GM21619 (cell line): ENCODE data around the gene RENBP.

ENCODE experiments used
- ATAC-seq: cut with Tn5 transposase; IDR thresholded peaks from one replicate; pipeline ENCODE4 v1.9.1; 2021; ENCODE audit not compliant: unreplicated experiment

The RENBP gene

DNA sequence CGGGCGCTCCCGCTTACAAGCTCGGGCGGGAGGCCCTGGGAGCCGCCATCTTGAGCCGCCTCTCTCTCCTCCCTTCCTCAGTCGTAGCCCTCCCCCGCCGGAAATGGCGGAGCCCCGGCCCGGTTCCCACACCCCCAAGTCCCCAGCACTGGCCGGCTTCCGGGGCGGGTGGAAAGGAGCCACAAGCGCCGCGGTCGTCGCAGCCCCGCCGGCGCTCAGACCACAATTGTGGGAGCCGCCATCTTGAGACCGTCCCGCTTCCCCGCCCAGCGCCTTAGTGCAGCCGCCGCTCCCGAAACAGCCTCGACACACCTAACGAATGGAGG lies 26.6 kb upstream of the RENBP start:
- ATAC-seq: peak; percentile 30

DNA sequence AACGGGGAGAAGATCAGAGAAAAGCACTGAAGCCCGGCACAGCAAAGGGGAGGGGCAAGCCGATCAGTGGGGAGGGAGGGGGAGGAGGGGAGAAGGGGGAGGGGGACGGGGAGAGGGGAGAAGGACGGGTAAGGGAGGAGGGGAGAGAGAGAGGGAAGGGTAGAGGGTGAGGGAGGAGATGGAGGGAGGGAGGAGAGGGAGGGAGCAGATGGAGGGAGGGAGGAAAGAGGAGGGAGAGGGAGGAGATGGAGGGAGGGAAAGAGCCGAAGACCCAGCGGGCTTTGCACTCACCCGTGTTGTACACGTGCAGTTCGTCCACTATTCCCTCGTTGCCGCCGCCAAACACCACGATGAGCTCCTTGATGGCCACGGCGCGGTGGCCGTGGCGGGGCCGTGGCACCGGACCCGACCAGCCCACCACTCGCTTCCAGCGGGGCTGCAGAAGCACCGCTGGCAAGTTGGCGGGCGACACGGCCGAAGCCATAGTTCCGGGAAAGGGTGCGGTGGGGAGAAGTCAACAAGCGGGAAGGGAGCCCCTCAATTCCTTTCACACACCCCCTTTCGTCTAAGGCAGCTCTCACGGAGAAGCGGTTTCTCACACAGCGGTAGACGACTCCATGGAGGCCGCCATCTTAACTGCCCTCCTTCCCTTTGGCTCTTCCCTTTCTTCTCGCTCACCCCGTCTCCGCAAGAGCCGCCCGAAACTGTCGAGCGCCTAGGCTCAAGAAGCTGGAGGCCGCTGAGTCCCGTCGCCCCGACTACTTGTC lies 26.1 kb upstream of the RENBP start:
- no peak for ATAC-seq

DNA sequence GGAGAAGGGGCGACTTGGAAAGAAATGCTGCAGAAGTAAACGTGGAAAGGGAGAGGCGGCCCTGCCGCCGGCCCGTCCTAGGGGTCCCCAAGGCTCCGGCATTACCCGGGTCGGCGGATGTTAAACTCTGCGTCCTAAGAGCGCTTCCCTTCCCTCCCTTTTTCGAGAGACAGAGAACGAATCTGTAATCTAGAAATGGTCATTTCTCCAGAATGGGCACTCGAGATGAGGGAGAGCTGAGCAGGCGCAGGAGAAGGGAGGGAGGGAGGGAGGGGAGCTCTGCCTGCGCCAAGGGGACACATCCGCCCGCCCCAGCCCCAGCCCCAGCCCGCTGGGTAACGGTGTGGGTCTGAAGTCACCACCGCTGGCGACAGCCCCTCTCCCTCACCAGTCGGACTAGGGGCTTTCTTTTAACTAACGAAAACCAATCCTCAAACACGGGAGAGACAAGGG lies 25.5 kb upstream of the RENBP start:
- ATAC-seq: no peak

DNA sequence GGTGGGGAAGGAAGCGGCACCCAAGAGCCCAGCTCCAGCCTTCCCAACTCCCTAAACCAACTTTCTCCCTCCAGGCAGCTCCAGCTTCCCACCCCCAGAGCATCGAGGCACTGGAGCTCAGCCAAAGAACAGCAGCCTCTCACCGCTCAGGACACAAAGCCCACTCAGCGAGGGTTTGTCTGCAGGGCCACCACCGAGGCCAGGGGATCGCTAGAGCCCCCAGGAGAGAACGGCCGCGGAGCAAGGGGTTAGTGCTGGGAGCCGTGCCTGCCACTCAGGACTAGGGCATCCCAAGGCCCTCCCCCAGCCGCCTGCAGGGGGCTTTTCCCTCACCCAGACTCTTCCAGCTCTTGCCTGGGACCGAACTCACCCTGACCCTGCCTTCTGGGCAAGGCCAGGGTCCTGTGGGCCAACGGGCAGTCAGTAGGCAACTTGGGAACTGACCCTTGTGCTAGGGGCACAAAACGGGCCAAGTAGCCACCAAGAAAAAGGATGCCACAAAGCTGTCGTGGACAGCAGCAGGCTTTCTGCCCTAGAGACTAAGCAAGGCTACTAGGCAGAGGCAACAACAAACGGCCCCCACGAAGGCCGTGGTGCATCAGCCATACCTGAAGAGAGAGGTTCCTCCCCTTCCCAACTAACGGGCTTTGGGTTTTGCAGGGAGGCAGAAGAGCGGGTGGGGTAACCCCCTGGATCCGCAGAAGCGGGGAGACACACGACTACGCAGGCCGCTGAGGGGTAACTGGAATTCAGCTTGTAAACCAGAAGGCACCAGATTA lies 24.9 kb upstream of the RENBP start:
- ATAC-seq: no peak

DNA sequence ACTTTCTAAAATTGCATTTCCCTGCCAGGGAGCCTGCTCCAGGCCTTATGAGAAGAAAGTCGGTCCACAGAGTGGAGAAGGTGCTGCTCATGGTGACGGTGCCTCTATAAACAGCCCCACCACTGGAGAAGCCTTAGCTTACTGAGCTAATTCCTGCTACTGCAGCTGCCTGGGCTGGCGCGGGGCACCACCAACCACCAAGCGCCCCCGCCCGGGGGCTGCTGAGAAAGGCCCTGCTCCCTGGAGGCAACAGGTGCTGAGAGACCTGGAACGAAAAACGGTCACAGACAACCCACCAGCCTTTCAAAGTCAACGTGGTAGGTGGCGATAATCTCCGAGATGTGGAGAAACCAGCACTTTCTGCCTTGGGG lies 24.3 kb upstream of the RENBP start:
- no peak for ATAC-seq

DNA sequence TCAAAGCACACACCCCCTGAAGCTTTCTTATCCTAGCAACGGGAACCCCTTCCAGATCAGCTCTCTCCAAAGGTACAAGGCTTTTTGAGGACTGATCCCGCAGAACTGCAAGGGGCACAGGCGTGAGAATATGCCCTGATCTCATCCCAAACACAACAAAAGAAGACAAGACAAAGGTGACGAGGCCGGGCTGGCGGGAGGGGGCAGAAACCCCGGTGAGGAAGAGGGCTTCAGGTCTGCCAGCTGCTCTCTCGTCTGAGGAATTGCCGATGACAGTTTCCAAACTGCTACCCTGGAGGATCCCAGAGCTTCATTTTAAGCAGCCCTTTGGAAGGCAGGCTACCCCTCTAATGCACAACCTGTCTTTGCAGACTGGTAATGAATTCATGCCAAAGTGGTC lies 23.8 kb upstream of the RENBP start:
- no peak for ATAC-seq

DNA sequence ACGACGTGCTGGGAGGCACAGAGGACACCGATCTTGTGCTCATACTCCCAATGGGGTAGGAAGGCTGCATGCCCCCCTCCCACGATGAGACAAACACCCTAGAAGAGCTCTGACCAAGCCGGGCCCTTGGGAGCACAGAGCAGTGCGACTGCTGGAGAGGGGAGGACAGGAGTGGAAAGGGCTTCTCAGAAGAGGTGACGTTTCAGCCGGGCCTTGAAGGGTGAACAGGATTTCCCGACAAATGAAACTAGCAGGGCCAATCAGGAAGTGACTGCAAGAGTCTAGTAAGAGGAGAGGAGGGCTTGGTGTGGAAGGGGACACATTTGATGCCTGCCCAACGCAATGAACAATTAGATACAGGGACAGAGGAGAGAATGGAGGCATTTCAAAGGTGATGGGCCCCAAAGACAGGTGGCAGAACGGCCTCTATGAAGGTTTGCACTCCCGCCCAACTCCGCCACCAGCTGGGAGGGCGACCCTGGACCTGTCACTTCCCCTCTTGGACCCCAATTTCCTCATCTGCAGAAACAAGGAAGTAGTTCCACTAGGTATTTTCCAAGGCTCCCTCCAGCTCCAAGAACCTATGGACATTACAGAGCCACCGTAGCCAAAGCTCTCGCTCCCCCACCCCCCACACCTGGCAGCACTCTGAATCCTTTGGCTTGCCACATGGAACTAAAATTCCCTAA lies 23.2 kb upstream of the RENBP start:
- ATAC-seq: no peak

DNA sequence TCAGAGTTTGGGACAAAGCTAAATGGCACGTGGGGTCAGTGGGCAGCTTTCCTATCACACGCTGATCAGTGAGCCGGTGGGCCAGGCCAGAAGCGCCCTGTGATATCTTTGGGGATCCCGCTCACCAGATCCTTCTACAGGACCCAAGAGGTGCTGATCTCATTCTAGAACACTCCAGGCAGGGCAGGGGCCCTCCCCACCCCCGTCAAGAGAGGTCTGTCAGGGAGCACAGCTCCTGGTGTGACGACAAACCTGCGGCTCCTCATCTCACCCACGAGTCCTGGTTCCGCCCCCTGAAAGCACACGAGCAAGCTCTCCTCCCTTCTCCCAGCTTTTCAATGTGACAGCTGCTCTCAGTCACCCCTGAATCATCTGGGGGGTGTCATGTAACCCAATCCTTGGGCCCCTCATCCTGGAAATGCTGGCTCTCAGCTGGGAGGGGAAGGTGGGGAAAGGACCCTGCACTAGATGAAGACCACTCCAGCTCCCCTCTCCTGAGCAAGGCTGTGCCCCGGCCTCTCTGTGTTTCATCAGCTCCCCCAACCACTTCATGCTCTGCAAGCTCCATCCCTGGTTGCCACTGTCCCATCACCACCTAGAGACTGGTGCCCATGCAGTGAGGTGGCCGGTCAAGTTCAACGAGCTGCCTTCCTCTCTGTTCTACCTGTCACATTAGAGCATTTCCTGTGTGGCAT lies 22.5 kb upstream of the RENBP start:
- ATAC-seq: no peak

DNA sequence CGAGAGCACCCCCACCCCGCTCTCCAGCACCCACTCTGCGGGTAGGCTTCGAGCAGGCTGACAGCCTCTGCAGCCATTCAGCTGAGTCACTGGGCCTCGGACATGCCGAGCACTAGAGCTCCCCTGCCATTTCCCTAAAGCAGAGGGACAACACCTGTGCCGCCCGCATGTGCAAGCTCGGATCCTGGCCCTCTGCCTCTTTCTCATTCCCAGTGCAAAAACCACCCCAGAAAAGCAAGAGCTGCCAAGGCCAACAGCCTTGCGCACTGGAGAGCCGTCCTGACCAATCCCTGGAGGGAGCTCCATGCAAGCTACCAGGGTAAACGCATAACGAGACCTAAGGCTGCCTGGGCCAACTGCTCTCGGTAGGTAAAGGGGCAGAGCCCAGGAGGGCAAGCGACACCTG lies 21.8 kb upstream of the RENBP start:
- ATAC-seq: no peak

DNA sequence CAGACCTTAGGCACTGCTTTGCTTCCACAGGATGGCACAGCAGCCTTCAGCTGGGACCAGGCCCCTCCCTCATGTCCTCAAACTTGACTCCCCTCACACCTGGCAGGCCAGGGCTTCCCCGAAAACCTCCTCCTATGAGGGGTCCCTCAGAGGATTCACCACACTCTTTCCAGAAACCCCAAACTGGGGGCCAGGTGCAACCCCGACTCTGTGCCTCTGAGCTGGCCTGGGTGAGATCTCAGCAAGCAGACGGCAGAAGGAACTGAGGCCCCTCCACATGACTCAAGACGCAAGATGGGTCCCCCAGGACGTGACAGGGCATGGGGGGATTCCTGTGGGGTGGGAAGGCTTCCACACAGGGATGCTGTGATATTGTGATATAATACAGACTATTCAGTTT lies 21.0 kb upstream of the RENBP start:
- ATAC-seq: no peak

DNA sequence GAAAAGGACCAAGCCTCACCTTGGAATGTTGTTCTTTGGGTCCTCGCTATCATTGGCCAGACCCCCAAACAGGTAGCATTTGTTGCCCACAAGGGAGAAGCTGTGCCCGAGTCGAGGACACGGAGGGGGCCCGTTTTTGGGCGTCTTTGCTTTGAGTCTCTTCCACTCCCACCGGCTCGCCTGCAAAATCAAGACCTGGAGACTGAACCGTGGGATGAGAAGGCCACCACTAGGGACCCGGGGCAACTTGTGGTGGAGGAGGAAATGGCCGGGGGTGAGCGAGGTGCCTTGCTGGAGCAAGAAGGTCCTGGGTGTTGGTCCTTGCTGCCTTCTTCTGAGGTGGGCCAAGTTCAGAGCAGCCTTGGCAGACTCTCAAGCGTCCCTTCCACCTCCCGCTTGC lies 19.7 kb upstream of the RENBP start:
- no peak for ATAC-seq

DNA sequence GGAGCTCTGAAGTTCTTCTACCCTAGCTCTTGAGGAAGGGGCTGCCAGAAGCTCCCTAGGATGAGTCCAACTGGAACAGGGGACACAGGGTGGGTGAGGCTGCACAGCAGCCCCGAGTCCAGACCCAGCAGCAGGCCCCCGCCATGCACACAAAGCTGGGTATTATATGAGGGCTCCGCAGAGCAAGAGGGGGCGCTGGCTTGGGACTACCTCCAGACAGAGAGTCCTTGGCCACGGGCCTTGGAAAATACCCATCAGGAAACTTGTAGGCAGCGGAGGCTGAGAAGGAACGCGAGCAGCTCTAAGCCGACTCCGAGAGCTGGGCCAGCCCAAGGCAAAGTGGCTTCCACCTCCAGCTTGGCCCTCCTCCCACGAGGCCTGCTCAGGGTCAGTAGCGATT lies 19.1 kb upstream of the RENBP start:
- no peak for ATAC-seq

DNA sequence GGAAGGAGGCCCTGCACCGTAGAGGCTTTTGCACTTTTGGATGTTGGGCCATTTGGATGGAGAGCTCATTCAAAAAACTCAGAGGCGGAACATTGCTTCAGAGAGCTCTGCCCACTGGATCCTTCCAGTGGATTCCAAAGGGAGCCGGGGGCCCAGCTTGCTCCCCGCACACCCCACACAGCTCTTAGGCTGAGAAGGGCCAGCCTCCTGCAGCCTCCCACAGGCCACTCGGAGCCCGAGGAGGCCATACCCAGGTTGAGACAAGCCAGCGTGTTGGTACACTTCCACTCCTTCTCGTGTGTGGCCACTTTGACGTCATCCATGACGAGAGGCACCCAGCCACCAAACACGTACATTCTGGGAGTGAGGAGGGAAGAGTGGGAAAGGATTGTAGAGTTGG lies 16.8 kb upstream of the RENBP start:
- no peak for ATAC-seq

DNA sequence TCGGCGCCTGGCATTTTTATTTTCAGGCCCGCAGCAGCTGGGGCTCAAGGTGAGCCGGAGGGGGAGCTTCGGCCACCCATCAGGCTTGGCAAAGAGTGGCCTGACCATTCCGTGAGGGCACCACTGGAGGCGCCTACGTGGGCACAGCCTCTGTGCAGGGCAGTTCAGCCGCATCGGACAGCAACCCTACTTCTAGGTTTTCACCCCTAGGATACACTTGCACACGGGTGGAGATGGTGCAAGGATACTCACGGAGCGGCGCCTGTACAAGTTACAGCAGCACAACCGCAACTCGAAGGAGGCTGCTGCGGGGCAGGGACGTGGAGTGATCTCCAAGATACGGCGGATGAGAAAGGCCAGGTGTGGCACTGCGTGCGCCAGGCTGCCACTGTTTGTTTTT lies 16.3 kb upstream of the RENBP start:
- no peak for ATAC-seq

DNA sequence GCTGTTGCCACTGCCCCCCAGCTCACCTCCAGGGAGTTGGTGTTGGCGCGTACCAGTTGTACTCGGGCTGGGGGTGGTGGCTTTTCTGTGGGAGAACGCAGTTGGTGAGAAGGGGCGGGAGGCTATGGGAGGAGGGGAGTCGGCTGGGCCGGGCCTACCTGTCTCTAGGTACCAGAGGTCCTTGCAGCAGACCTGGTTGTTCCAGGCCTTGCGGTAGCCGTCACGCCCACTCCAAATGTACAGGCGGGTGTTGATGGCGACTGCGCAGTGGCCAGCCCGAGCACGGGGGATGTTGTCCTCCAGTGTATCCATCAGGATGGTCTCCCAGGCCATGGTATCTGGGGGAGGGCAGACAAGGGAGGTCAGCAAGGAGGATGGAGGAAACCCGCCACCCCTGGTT lies 15.6 kb upstream of the RENBP start:
- no peak for ATAC-seq

DNA sequence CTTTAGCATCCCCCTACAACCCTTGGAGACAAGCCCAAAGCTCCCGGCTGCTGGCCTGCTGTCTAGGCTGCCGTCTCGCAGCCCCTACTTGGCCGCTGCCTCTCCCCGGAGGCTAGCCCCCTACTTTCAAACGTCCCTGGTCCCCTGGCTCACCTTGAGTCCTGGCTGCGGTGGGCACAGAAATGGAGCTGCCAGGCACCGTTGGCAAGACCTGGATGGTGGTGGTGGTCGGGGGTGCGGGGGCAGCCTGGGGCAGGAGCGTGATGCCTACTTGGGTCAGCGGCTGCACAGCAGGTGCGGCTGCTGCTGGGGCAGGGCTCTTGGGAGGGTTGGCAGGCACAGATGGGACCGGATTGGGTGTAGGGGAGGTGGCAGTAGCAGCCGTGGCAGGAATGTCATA lies 15.2 kb upstream of the RENBP start:
- ATAC-seq: no peak

DNA sequence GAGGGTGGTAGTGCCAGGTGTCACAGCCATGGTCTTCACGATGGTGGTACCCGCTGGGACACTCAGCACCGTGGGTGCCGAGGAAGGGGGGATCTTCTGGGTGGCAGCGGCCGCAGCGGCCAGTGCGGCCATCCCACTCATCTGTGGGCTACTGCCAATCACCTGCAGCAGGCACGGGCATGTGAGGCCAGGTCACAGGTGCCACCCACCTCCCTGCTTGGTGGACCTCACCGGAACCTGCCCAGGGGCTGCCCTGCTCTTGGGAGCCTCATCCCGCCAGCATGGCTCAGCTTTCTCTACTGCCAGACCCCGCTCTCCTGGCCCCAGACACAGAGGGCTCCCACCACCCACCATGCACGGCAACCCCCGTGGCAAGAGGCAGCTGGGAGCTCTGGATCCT lies 14.2 kb upstream of the RENBP start:
- ATAC-seq: no peak

DNA sequence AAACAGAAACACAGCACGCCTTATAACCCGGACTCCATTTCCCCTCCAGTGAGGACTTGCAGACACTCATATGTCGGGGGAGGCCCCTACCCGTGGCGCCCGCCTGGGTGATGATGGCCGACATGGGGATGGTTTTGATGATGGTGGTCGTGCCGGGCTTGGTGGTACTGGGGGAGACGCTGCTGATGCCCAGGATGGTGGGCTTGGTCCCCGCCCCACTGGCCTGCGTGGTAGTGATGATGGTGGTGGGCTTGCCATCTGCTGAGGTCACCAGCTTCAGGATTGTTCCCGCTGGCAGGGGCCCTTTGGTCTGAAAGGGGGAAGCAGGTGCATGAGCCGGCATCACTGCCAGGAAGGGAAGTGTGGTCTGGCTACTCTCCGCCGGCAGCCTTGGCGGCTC lies 12.8 kb upstream of the RENBP start:
- no peak for ATAC-seq

DNA sequence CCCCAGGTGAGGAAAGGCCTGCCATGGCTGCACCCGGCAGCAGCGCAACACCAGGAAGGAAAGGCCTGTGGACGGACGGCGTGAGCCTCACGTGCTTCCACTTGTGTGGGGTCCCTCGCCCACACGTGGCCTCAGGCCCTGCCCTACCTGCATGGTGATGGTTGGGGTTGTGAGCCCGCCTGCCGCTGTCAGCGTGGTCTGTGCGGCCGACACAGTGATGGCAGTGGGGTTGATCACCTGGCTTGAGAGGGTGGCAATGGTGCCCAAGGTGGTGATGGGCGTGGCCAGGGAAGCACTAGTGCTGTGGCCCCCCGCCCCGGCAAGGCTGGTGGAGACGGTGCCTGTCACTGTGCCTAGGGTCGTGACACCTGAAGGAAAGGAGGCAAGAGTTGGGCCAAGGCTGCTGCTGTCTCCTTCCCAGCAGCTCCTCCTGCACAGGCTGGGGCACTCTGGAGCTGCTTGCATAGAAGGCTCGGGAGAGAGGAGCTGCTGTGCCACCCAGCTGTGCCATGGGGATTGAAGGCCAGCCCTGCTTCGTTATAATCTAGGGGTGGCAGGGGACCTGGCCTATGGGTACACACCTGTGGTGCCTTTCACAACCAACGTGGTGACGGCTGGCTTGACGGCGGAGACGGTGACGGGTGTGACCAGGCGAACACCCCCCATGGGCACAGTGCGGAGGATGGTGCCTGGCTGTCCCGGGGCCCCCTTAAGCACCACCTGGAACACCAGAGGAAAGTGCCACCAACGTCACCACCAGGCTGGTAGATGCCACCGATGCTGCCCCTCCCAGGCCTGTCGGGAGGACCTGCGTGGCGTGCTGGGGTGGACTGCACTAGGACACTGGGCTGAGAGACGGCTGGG lies 11.8 kb upstream of the RENBP start:
- no peak for ATAC-seq

DNA sequence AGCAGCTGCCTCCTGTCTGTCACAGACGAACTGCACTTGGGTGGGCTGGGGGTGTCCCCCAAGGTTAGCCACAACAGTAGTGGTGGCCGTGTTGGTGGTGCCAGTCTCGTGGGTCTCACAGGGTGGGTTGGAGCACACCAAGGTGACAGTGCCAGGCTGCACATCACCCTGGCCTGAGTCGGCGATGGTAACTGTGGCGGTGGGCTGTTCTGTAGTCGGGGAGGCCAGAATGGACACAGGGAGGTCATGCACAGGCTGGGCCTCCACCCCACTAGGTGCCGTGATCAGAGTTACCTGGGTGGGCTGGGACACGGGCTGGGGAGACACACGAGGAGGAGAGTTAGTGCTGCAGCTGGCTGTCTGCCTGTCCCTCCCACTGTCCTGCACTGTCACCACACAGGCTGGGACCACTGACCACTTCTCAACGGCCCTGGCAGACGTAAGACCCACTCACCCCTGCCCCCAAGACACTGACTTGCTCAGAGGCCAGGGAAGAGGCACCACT lies 10.8 kb upstream of the RENBP start:
- ATAC-seq: no peak
